Lung microvascular endothelial cell (primary cell): ENCODE measurements around the gene LAPTM5. TPM values are rescaled to one million over a fixed set of nuclear protein-coding genes. Genes with fewer than 3 reads are reported as not detected.

ENCODE experiments used
- DNase-seq, 2 donors: peaks; one replicate each; pipeline versions ENCODE4 v3.0.0 to v3.0.0-alpha.2; 2010; ENCODE audit warnings: low read depth in 2 of 2
- total RNA-seq: library from RNA; depleted of rRNA; stranded (reverse); fragments of >200 nt; gene quantifications from 2 replicates; pipeline ENCODE4 v1.2.1, GENCODE V29; 2014

LAPTM5 gene
- total RNA-seq, 1 donor from 2014 or later: 66.7 TPM

- DNase-seq: peak; percentile 98
Measured at GRCh38 chr1:30718636-30719405, 38.8 kb downstream of the LAPTM5 start.

DNA sequence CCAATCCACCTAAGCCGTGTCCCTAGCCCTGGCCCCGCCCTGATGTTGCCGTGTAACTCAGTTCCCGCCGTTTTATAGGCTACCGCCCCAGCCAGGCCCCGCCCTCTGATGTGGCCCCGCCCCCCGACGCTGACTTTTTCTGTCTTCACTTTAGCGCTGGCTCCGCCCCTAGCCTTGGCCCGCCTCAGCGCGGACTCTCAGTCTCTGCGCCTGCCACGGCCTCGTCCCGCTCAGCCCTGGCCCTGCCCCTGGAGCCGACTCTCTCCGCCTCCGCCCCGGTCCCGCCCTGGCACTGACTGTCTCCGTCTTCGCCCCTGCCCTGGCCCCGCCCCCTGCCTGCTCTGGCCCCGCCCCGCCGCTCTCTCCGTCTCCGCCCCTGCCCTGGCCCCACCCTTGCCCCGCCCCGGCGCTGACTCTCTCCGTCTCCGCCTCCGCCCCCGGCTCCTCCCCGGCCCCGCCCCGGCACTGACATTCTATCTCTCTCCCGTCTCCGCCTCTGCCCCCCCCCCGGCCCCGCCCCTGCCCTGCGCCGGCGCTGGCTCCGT is 39.4 kb downstream of the LAPTM5 start:
- DNase-seq: peak; percentile 98 to 99

- no peak for DNase-seq
Measured at GRCh38 chr1:30716646-30717045, 40.9 kb downstream of the LAPTM5 start.

DNA sequence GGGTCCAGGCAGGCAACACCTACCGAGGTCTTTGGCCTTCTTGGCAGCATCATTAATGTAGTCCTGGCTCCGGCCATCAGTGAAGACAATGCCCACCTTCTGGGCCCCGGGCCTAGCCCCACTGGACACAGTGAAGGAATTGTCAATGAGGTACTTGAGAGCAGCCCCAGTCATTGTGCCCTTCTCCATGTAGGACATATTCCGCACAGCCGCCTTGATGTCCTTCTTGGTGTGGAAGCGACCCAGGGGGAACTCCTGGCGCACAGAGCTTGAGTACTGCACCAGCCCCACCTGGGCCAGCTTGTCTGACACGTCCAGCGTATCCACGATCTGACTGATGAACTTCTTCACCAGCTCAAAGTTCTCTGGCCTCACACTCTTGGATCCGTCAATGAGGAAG is 41.7 kb downstream of the LAPTM5 start:
- no peak for DNase-seq

DNA sequence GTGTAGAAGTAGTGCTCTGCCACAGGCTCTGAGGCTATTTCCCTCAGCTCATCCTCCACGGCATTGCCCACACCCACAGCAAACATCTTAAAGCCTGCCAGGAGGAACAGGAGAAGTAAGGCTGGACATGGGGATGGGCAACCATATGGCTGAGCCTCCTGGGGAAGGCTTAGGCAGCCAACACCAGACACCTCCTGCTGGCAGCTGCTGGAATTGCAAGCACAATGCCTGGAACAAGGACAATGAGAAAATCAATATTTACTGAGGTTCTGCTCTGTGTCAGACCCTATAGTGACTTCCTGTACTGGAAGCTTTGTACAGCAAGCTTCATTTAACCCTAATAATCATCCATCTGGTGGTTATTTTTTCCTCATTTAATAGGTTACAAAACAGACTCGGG is 42.4 kb downstream of the LAPTM5 start:
- no peak for DNase-seq

- no peak for DNase-seq
Measured at GRCh38 chr1:30714536-30715090, 43.0 kb downstream of the LAPTM5 start.

DNA sequence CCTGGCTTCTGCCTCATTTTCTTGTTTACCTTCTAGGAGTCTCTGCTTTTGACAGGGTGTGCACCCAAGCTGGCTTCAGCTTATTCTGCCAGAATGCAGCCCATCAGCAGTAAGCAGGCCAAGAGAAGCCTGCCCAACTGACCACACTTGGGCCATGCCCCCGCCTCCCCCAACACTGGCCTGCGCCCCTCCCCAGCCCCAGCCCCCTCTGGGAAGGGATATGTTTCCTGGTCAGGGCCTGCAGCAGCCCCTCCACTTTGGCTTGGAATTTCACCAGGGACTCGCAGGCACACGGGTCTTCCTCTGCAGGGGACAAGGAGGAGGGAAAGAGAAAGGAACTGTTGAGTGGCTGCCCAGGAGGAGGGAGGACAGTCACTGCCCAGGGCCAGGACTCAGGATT is 43.5 kb downstream of the LAPTM5 start:
- DNase-seq: no peak

GRCh38 chr1:30713311-30713710 is 44.3 kb downstream of the LAPTM5 start:
- no peak for DNase-seq

DNA sequence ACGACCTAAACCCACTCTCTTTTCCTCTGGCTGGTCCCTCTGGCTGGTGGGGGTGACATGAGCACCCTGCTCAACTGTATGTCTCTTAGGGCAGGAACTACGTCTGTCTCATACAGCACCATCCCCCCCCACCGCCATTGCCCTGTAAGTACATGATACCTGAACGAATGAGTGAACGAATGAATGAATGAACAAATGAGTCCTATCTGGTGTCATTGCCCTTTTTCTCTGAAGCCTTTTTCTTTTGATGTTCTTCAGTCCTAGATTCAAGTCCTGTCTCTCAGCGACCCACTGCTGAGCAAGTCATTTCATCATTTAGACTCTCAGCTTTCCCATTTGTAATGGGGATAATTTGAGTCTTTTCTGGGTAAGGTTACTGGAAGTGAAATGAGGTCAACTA is 45.0 kb downstream of the LAPTM5 start:
- no peak for DNase-seq

DNA sequence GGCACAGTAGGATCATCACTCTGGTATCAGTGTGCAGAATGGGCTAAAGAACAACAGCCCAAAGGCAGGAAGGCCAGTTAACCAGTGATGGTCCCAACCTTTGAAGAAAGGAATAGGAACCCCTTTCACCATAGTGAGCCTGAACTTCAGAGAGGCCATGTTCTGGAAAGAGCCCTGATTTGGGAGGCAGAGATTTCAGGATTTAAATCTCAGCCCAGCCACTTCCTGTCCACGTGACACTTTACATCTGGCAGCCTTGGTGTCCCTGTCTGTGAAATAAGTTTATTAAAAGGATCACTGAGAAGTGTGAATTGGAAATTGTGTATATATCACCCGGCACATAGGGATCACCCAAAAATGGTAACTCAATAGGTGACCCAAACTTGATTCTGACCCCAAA is 47.2 kb downstream of the LAPTM5 start:
- no peak for DNase-seq

DNA sequence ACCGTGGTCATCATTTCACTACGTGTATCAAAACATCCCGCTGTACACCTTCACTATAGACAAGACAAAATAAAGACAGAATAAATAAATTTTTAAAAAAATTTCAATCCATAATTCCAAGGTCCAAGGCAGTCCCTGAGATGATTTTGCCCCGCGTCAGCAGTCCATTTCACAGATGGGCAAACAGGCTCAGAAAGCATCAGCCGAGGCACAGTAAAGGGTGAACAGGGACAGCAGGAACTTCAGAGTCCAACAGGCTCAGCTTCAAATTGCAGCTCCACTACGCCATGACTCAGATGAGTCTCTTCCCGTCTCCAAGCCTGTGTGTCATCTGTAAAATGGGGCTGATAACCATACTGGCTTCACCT is 49.2 kb downstream of the LAPTM5 start:
- no peak for DNase-seq

DNA sequence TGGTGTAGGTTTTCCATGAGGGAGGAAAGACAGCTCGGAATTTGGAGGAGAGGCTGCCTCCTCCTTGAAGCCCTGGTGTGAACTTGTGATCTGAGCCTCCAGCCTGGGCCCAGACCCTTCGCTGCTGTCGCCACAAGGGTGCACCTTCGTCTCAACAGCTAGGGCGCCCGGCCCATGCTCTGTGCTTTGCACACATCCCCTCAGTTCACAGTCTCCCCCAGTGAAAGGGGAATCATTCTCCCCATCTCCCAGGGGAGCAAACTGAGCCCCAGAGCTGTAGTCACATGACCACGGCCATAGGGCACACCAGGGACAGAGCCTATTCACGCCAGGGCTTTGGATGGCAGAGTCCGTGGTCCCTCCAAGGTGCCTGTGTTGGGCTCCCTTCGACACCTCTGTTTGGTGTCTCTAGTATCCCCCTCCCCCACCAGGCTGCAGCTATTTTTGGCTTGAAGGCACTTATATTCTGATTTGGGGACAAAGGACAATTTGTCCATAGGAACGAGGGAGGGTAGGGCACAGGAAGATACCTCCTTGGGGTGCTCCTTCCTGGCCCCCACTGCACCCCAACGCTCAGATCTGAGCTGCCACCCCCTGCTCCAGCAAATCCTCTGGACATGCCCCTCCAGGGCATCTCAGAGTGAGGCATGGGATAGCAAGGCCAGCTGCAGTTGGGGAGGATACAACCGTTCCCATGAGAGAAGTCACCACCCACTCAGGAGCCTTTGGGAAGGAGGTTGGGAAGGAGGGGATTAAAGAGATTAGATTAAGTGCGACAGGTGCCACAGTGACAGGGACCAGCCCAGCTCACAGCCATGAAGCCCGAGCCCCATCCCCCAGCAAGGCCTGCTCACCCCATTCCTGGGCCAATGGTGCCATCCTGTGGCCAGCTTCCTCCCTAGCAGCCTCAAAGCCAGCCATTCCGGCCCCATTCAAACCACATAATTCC is 49.9 kb downstream of the LAPTM5 start:
- DNase-seq: peak; percentile 61 to 82

DNA sequence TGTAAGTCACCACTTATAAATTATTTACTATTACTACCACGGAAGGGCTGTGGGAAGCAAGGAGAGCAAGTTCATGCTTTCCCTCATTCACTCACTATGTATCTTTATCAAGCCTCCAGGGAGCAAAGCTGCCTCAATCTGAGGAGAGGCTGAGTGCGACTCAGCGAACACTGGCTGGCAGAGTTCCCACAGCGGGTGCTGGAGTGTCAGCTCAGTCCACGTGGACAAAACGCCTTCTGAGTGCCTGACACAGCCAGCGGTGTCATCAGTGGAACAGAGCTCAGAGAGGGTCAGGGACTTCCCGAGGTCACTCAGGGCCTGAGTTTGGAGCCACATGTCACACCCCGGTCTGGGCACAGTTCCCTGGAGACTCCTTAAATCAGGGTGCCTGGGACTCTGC is 51.0 kb downstream of the LAPTM5 start:
- DNase-seq: no peak

DNA sequence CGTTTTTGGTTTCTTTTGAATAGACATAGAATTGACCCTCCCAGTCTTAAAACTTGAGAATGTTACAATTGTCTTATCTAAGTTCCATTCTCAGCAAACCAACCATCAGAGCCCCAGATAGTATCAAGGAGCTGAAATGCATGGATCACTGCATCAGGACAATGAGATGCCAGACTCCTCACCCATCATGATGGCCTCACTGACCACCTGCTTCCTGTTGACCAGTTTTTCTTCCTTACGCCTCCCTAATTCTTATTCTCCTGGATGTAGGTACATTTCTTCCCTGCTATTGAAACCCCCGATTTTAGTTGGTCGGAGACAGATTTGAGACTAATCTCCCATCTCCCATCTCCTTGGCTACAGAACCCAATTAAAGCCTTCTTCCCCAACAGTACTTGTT is 51.9 kb downstream of the LAPTM5 start:
- no peak for DNase-seq

DNA sequence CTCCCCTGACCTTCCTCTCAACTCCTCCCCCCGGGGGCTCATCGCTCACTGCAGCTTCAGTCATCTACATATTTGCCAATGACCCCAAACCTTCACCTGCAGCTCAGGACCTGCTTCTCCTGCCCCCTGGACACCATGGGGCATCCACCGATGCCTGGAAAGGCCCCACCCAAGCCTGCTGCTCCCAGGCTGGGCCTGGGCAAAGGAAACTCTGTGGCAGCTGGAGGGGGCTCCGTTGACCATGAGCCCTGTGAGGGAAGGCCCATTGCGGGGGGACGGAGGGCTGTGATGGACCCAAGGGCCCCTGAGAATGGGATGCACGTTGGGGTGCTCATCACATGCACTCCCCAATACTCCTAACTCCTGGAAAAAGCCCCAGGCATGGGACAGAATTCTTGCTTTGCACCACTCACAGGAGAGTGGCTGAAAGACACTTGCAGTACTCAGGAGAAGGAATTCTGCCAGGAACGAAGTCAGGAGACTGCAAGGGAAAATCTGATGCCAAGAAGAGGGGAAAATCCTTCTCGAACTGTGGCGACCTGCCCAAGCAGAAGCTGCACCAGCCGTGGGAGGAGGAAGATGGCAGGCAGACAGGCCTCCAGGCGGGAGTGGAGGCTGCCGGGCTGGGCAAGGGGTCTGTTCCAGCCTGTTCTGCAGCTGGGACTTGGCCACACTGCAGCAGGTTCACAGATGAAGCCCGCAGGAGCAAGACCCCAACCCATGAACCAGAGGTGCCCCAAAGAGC is 52.6 kb downstream of the LAPTM5 start:
- no peak for DNase-seq

GRCh38 chr1:30704271-30704670 is 53.3 kb downstream of the LAPTM5 start:
- no peak for DNase-seq

DNA sequence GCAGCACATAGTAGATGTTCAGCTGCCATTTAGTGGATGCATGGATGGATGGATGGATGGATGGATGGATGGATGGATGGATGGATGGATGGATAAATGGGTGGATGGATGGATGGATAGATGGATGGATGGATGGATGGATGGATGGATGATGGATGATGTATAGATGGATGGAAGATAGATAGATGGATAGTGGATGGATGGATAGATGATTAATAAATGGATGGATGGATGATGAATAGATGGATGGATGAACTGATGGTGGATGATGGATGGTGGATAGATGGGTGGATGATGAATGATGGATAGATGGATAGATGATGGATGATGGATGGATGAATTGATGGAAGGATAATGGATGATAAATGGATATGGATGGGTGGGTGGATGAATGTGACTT is 54.8 kb downstream of the LAPTM5 start:
- DNase-seq: no peak

DNA sequence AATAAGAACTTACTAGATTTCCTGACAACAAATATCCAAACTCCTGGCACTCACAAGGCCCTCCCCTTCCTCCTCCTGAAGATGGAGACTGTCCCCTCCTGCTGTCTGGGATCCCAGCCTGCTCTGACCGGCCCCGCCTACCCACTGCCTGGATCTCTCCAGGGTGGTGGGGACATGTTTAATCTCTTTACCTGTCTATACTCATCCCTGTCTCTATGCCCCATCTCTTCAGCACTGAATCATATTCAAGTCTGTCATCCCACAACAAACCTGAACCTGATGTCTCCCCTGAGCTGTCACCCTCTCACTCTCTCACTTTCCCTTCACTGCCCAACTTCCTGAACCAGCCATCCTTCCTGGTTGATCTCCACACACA is 56.3 kb downstream of the LAPTM5 start:
- no peak for DNase-seq

GRCh38 chr1:30700528-30701257 is 56.9 kb downstream of the LAPTM5 start:
- peak in 1 of 2 donors; percentile 48 for DNase-seq

GRCh38 chr1:30699762-30700161 is 57.8 kb downstream of the LAPTM5 start:
- no peak for DNase-seq
